Karpas-422 (cell line): ENCODE data around the gene ZBTB7C. TPM values are rescaled to one million over a fixed set of nuclear protein-coding genes. Genes with fewer than 3 reads are reported as not detected.
A peak's percentile ranks its signal among the peaks of the same experiment; 100 is the strongest.

ENCODE experiments used
- DNase-seq: peaks from one replicate; pipeline ENCODE4 v3.0.0-alpha.2; 2015
- H2AFZ ChIP-seq: fragments of 200-600 bp; sonication (generic); 2 replicates; pipeline ENCODE4 v1.6.1; 2014; ENCODE audit warnings: antibody characterized with exemption, low read length, mixed read lengths
- H3K27ac ChIP-seq: fragments of 200-600 bp; sonication (generic); 2 replicates; pipeline ENCODE4 v1.5.1; 2014; ENCODE audit warnings: mild to moderate bottlenecking, low read length, moderate library complexity
- H3K27me3 ChIP-seq: fragments of 200-600 bp; sonication (generic); 2 replicates; pipeline ENCODE4 v1.6.1; 2014; ENCODE audit warnings: low read length, mixed read lengths
- H3K36me3 ChIP-seq: fragments of 200-600 bp; sonication (generic); 2 replicates; pipeline ENCODE4 v1.6.1; 2014; ENCODE audit warnings: low read length, mixed read lengths; ENCODE audit not compliant: insufficient read depth
- H3K4me1 ChIP-seq: fragments of 200-600 bp; sonication (generic); 2 replicates; pipeline ENCODE4 v1.6.1; 2014; ENCODE audit warnings: mild to moderate bottlenecking, low read length, mixed read lengths
- H3K4me2 ChIP-seq: fragments of 200-600 bp; sonication (generic); 2 replicates; pipeline ENCODE4 v1.6.1; 2014; ENCODE audit warnings: low read length, low read depth, mild to moderate bottlenecking; ENCODE audit not compliant: poor library complexity, severe bottlenecking
- H3K4me3 ChIP-seq: fragments of 200-600 bp; sonication (generic); 2 replicates; pipeline ENCODE4 v1.5.1; 2014; ENCODE audit warnings: mild to moderate bottlenecking, antibody characterized with exemption, low read length, mixed read lengths
- H3K79me2 ChIP-seq: fragments of 200-600 bp; sonication (generic); 2 replicates; pipeline ENCODE4 v1.6.1; 2014; ENCODE audit warnings: mild to moderate bottlenecking, low read length, mixed read lengths
- H3K9ac ChIP-seq: fragments of 200-600 bp; sonication (generic); 2 replicates; pipeline ENCODE4 v1.6.0; 2014; ENCODE audit warnings: low read length
- H3K9me2 ChIP-seq: fragments of 200-600 bp; sonication (generic), shearing (Covaris generic); replicated peaks from 2 replicates; pipeline ENCODE4 v1.6.0; 2014; ENCODE audit warnings: mild to moderate bottlenecking, low read length, moderate library complexity; ENCODE audit not compliant: insufficient read depth
- H3K9me3 ChIP-seq: fragments of 300-700, 200-600 bp; sonication (generic); 2 replicates; pipeline ENCODE4 v1.6.1; 2014; ENCODE audit warnings: low read length, mixed read lengths
- H4K20me1 ChIP-seq: fragments of 200-600 bp; sonication (generic); 2 replicates; pipeline ENCODE4 v1.6.1; 2014; ENCODE audit warnings: mild to moderate bottlenecking, antibody characterized with exemption, low read length, low read depth; ENCODE audit not compliant: insufficient read depth
- total RNA-seq: library from RNA; depleted of rRNA; stranded (reverse); fragments of >200 nt; shearing (Covaris generic); gene quantifications from 2 replicates; pipeline ENCODE4 v1.2.3, GENCODE V29; 2014; ENCODE audit warnings: low replicate concordance

ZBTB7C gene
- total RNA-seq, 1 experiment from 2014 or later: not detected

DNA sequence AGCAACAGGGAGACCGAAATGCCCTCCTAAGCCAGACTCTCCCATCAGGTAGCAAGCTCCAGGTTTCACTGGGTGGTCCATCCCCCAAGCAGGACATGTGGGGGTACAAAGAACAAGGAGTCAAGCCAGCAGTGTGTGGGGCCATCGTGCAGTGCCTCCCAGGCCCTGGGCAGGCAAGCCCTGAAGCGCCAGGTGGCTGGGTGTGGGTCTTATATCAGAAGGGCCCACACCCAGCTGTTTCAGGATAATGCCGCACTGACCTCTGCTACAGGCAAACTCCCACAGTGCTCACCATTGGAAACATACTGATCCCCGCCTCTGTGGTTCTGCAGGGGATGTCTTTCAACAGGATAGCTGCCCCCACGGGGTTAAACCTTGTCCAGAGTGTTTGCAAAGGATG lies 304.5 kb downstream of the ZBTB7C start:
- Histone ChIP-seq H3K79me2 (no peaks in the 10 kb centered on the region), H3K9me2 (no peaks in the 10 kb centered on the region), H3K36me3 (no peaks in the 10 kb centered on the region), H2AFZ (no peak overlapping the region), H3K27ac (no peak overlapping the region), H3K9ac (no peak overlapping the region), H3K27me3 (no peaks in the 10 kb centered on the region), H3K4me3 (no peak overlapping the region), H3K4me2 (no peak overlapping the region), H3K9me3 (no peaks in the 10 kb centered on the region), H4K20me1 (no peaks in the 10 kb centered on the region), H3K4me1 (no peaks in the 10 kb centered on the region)
- no peak for DNase-seq

DNA sequence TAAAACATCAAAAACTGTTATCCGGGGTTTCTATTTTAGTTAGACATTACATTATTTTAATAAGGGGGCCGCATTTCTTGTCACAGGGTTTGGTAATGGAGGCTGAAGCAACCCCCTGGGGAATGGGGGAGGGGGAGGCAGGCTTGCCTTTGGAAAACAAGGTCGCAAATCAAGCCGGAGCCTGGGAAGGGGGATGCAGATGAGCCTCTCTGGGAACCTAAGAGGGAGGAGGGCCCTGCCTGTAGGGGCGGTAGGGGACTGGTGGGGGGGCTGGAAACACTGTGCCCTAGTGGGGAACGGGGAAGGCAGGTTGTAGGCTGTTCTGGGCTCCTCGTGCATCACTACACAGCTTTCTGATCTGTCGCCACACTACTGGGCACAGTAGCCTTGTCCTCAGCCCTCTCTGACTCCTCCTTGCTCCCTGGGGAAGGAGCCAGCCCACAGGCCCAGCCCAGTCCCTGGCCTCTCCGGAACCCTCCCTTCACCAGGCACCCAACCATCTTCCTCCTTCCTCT lies 308.5 kb downstream of the ZBTB7C start:
- no peaks in the 10 kb centered on the region for H3K36me3 ChIP-seq
- DNase-seq: no peak
- H3K9me2 ChIP-seq: no peaks in the 10 kb centered on the region
- H3K79me2 ChIP-seq: no peaks in the 10 kb centered on the region
- H3K4me1 ChIP-seq: no peaks in the 10 kb centered on the region
- H4K20me1 ChIP-seq: no peaks in the 10 kb centered on the region
- no peak overlapping the region for H3K4me2 ChIP-seq
- no peak overlapping the region for H3K9ac ChIP-seq
- H2AFZ ChIP-seq: no peak overlapping the region
- H3K4me3 ChIP-seq: no peak overlapping the region
- no peaks in the 10 kb centered on the region for H3K27me3 ChIP-seq
- no peak overlapping the region for H3K27ac ChIP-seq
- H3K9me3 ChIP-seq: no peaks in the 10 kb centered on the region

DNA sequence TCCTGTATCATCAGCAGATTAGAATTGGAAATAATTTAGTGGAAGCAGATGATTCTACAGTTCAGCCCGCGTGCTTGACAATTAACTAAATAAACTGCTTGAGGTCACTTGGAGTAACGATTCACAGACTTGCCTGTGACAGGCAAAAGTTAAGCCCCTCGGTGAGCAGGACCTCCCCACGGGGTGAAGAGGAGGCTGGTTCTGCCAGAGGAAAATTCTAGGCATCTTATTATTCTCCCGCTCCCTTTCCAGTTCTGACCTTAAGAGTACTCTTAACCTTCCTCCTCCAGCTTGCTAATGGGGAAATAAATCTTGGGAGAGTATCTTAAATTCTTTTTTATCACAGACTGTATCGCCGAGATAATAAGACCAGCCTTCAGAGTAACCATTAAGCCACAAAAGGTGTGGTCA lies 309.0 kb downstream of the ZBTB7C start:
- no peak for DNase-seq

DNA sequence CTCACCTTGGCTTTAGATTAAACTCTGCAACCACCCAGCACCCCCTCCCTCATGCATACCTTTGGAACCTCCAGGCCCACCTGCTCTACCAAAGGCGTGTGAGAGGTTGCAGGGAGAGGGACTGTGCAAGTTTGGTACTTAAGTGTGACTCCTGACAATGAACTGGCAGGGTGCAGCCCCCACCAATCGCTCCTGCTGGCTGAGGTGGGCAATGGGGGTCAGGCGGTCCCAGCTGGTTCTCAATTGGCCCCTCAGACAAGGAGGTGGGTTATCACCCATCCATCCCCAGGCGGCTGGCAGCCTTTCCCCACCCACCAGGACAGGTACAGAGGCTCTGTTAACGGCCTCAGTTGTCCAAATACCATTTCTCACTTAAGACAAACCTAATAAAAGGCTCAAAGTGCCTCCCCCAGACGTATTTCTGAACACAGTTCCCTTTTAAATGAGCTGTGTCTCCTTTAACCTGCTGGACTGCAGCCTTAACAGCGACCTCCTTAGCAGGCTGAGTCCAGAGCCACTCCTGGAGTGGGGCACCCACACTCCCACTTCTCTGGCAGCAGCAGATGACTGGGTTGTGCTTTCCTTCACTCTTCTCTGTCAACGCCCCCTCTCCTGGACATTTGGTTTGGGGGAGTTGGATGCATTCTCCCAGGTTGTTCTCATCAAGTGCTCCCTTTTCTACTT lies 309.6 kb downstream of the ZBTB7C start:
- no peak for DNase-seq
- Histone ChIP-seq H3K4me2 (no peak overlapping the region), H3K9me3 (no peaks in the 10 kb centered on the region), H4K20me1 (no peaks in the 10 kb centered on the region), H3K9ac (no peak overlapping the region), H3K4me1 (no peaks in the 10 kb centered on the region), H3K36me3 (no peaks in the 10 kb centered on the region), H3K79me2 (no peaks in the 10 kb centered on the region), H2AFZ (no peak overlapping the region), H3K27me3 (no peaks in the 10 kb centered on the region), H3K9me2 (no peaks in the 10 kb centered on the region), H3K4me3 (no peak overlapping the region), H3K27ac (no peak overlapping the region)

More for the DNA sequence above, 309.0 kb downstream of the ZBTB7C start:
- H3K9ac ChIP-seq: no peak overlapping the region
- no peak overlapping the region for H3K4me2 ChIP-seq
- H3K4me1 ChIP-seq: no peaks in the 10 kb centered on the region
- no peaks in the 10 kb centered on the region for H3K9me2 ChIP-seq
- no peaks in the 10 kb centered on the region for H3K36me3 ChIP-seq
- H3K79me2 ChIP-seq: no peaks in the 10 kb centered on the region
- H3K4me3 ChIP-seq: no peak overlapping the region
- no peak overlapping the region for H3K27ac ChIP-seq
- no peaks in the 10 kb centered on the region for H3K27me3 ChIP-seq
- no peaks in the 10 kb centered on the region for H4K20me1 ChIP-seq
- no peaks in the 10 kb centered on the region for H3K9me3 ChIP-seq
- H2AFZ ChIP-seq: no peak overlapping the region

GRCh38 chr18:48098538-48098937 lies 310.6 kb downstream of the ZBTB7C start:
- no peak overlapping the region for H3K4me3 ChIP-seq
- H3K4me2 ChIP-seq: no peak overlapping the region
- no peaks in the 10 kb centered on the region for H3K36me3 ChIP-seq
- no peaks in the 10 kb centered on the region for H3K9me2 ChIP-seq
- no peak overlapping the region for H3K9ac ChIP-seq
- H3K27ac ChIP-seq: no peak overlapping the region
- no peak overlapping the region for H2AFZ ChIP-seq
- H3K9me3 ChIP-seq: no peaks in the 10 kb centered on the region
- H4K20me1 ChIP-seq: no peaks in the 10 kb centered on the region
- H3K79me2 ChIP-seq: no peaks in the 10 kb centered on the region
- DNase-seq: peak; percentile 57
- no peaks in the 10 kb centered on the region for H3K27me3 ChIP-seq
- no peaks in the 10 kb centered on the region for H3K4me1 ChIP-seq

DNA sequence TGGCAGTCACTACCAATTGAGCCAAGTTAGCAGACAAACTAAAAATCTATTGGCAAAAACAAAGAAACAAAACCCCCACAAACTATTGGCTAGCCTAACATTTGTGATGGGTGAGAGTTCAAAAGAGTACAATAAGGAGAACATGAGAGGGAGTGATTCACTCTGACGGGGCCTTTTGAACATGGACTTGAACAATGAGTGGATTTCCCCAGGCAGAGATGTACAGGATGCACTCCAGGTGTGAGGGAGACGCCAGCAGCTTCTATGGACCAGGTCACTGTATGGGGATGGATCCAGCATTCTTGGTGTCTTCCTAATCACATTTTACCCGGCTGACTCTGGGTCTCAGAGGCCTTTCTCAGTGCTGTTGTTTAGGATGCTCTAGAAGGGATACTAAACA lies 311.2 kb downstream of the ZBTB7C start:
- Histone ChIP-seq H3K36me3 (no peaks in the 10 kb centered on the region), H3K4me2 (no peak overlapping the region), H3K4me3 (no peak overlapping the region), H3K27me3 (no peaks in the 10 kb centered on the region), H3K4me1 (no peaks in the 10 kb centered on the region), H3K79me2 (no peaks in the 10 kb centered on the region), H3K27ac (no peak overlapping the region), H3K9me3 (no peaks in the 10 kb centered on the region), H3K9ac (no peak overlapping the region), H2AFZ (no peak overlapping the region), H4K20me1 (no peaks in the 10 kb centered on the region), H3K9me2 (no peaks in the 10 kb centered on the region)
- DNase-seq: no peak

DNA sequence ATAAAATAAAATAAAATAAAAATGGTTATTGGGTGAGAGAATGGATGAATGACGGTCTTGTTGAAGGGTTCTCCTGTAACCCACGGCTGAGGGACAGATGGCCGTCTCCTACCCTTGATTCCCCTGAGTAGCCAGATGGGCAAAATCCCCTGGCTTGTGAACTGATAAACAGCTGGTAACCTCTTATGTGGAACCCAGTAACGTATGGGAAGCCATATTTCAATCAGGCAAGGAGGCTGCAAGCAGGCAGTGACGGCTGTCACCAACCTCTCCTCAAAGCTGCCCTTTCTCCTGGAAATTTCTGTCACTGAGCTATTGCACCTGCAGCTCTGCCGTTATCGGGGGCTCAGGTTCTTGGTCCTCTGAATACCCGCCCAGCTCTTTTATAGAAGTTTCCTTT lies 313.5 kb downstream of the ZBTB7C start:
- no peaks in the 10 kb centered on the region for H4K20me1 ChIP-seq
- H3K9me2 ChIP-seq: no peaks in the 10 kb centered on the region
- no peak overlapping the region for H3K4me3 ChIP-seq
- H3K36me3 ChIP-seq: no peaks in the 10 kb centered on the region
- H2AFZ ChIP-seq: no peak overlapping the region
- no peaks in the 10 kb centered on the region for H3K9me3 ChIP-seq
- H3K79me2 ChIP-seq: no peaks in the 10 kb centered on the region
- no peaks in the 10 kb centered on the region for H3K4me1 ChIP-seq
- H3K4me2 ChIP-seq: no peak overlapping the region
- no peak overlapping the region for H3K27ac ChIP-seq
- H3K9ac ChIP-seq: no peak overlapping the region
- no peak for DNase-seq
- H3K27me3 ChIP-seq: no peaks in the 10 kb centered on the region

DNA sequence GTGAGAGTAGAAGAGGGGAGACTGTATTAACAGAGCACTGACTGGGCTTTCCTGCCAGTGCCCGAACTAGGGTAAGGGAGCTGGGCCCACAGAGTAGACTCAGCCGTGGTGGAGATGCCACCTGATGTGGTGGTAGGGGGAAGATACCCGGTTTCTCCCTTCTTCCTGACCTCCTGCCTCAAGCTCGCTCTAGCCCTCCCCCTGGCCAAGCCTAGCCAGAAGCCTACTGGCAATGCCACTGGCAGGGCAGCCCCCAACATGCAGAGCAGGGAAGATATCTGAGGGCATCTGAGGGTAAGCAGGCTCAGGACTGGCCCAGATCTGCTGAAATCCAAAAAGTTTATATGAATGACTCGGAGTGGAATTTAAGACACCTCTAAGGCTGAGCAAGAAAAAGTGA lies 316.1 kb downstream of the ZBTB7C start:
- Histone ChIP-seq H3K36me3 (no peaks in the 10 kb centered on the region), H3K9me2 (no peaks in the 10 kb centered on the region), H3K79me2 (no peaks in the 10 kb centered on the region), H3K27me3 (no peaks in the 10 kb centered on the region), H4K20me1 (no peaks in the 10 kb centered on the region), H2AFZ (no peak overlapping the region), H3K9ac (no peak overlapping the region), H3K4me1 (no peaks in the 10 kb centered on the region), H3K27ac (no peak overlapping the region), H3K4me2 (no peak overlapping the region), H3K4me3 (no peak overlapping the region), H3K9me3 (no peaks in the 10 kb centered on the region)
- no peak for DNase-seq
